SJSA1 (cell line): ENCODE data around the gene MUS81. TPM values are rescaled to one million over a fixed set of nuclear protein-coding genes. Genes with fewer than 3 reads are reported as not detected.

Experiments used
- DNase-seq, 2 experiments: peaks; one replicate each; pipeline ENCODE4 v3.0.0-alpha.2; 2015 to 2020; ENCODE audit warnings: low spot score in 2 of 2, low read depth in 1 of 2
- H3K27ac ChIP-seq: fragments of 250-450 bp; sonication (Bioruptor Pico); 2 replicates; pipeline ENCODE4 v1.5.1; 2020; ENCODE audit warnings: mild to moderate bottlenecking, moderate library complexity
- H3K27me3 ChIP-seq: fragments of 250-450 bp; sonication (Bioruptor Pico); replicated peaks from 2 replicates; pipeline ENCODE4 v1.5.1; 2020; ENCODE audit warnings: mild to moderate bottlenecking, moderate library complexity
- H3K36me3 ChIP-seq: fragments of 250-450 bp; sonication (Bioruptor Pico); 2 replicates; pipeline ENCODE4 v1.5.1; 2020; ENCODE audit warnings: mild to moderate bottlenecking
- H3K4me1 ChIP-seq: fragments of 250-450 bp; sonication (Bioruptor Pico); replicated peaks from 2 replicates; pipeline ENCODE4 v1.6.1; 2021; ENCODE audit warnings: mild to moderate bottlenecking
- H3K4me3 ChIP-seq: fragments of 250-450 bp; sonication (Bioruptor Pico); 2 replicates; pipeline ENCODE4 v1.5.1; 2020; ENCODE audit warnings: mild to moderate bottlenecking
- H3K9me3 ChIP-seq: fragments of 250-450 bp; sonication (Bioruptor Pico); replicated peaks from 2 replicates; pipeline ENCODE4 v1.5.1; 2020; ENCODE audit warnings: mild to moderate bottlenecking
- total RNA-seq: library from RNA; depleted of rRNA; stranded (reverse); fragments of >200 nt; shearing (Covaris generic); gene quantifications from 2 replicates; pipeline ENCODE4 v1.2.3, GENCODE V29; 2014

The MUS81 gene
- total RNA-seq, 1 experiment from 2014 or later: 130 TPM

DNA sequence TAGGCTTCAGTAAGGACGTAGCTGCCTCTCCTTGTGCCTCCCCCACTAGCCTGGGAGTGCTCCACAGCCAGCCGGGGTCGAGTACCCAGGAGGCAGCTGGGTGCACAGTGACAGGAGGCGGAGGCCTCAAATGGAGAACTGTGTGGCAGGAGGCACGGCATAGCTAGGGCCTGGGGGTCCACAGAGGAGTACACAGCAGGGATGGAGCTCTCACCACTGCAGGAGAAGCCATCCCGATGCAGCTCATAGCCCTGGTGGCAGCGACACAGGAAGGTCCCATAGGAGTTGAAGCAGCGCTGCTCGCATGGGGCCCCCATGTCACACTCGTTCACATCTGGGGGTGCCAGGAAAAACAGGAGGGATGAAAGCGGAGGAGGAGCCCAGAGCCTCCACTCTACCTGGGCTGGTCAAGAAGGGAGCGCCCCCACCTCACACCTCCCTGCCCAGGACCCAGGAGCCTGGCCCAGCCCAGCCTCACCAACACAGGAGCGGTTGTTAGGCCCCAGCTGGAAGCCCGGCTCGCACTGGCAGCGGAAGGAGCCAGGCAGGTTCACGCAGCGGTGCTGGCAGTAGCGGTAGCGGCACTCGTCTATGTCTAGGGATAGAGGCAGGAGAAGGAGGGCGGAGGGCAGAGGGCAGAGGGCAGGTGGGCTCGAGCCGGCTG is 9.5 kb downstream of the MUS81 start:
- Histone ChIP-seq H3K27ac (no peak overlapping the region), H3K9me3 (0 out of 2 replicates have a peak, but pooled peaks cover 3% of the 10 kb centered on the region), H3K4me3 (no peak overlapping the region), H3K36me3 (peaks cover 77% of the 10 kb centered on the region), H3K27me3 (no peaks in the 10 kb centered on the region), H3K4me1 (peaks cover 35% of the 10 kb centered on the region)
- peak in 1 of 2 experiments; percentile 56 for DNase-seq

DNA sequence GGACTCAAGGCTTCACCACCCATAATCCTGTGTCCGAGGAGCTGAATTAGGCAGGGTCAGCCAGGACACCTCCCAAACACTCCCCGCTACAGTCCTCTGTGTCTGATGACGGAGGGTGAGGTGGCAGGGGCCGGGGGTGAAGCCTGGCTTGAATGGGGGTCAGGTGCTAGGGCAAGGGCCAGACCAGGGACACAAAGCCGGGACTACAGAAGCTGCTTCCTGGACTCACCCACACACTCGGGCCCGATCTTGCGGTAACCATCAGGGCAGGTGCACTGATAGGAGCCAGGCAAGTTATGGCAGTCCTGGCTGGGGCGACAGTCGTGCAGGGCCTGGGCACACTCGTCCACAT is 10.1 kb downstream of the MUS81 start:
- Histone ChIP-seq H3K9me3 (0 out of 2 replicates have a peak, but pooled peaks cover 3% of the 10 kb centered on the region), H3K4me3 (no peak overlapping the region), H3K4me1 (peaks cover 35% of the 10 kb centered on the region), H3K27me3 (no peaks in the 10 kb centered on the region), H3K27ac (no peak overlapping the region), H3K36me3 (peaks cover 72% of the 10 kb centered on the region)
- DNase-seq: peak in 1 of 2 experiments; percentile 63

- peak overlapping the region; percentile 68 for H3K4me3 ChIP-seq
- H3K27ac ChIP-seq: peak overlapping the region; percentile 57; the same call in 1 of the 2 replicates
- peaks cover 35% of the 10 kb centered on the region for H3K4me1 ChIP-seq
- 0 out of 2 replicates have a peak, but pooled peaks cover 3% of the 10 kb centered on the region for H3K9me3 ChIP-seq
- no peaks in the 10 kb centered on the region for H3K27me3 ChIP-seq
- H3K36me3 ChIP-seq: peaks cover 65% of the 10 kb centered on the region
- peak; percentile 26 to 59 for DNase-seq
Measured at GRCh38 chr11:65870706-65871681, 10.8 kb downstream of the MUS81 start.

DNA sequence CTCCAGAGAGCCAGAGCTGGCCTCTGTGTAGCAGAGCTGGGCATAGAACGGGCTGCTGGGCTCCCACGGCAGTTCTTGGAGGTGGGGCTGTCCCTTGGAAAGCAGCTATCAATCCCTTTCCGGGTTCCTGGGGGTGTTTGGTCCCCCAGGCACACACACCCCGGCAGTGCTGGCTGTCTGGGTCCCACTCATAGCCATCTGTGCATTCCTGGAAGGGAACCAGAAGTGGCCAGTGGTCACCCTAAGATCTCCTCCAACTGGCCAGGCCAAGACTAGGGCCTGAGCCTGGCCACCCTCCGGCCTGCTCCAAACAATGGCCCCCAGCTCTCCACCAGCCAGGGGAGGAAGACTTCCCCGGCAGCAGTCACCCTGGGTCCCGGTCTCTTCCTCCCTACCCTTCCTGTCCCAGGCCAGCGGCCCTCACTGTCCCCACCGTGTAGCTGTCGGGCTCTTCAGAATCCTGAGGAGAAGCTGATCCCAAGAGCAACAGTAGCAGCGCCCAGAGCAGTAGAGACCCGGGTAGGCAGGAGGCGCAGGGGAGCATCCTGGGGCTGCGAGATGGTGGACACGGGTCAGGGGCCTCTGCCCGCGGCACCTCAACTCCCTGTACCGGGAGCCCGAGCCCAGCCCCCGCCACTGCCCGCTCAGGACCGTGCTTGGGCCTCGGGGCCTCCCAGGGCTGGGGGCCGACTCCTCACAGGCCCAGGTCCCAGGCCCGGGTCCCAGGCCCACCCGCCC is 11.7 kb downstream of the MUS81 start:
- Histone ChIP-seq H3K27ac (peak overlapping the region; percentile 57), H3K9me3 (0 out of 2 replicates have a peak, but pooled peaks cover 3% of the 10 kb centered on the region), H3K27me3 (no peaks in the 10 kb centered on the region), H3K4me3 (peak overlapping the region; percentile 68), H3K4me1 (peaks cover 35% of the 10 kb centered on the region), H3K36me3 (peaks cover 55% of the 10 kb centered on the region)
- peak; percentile 82 to 84 for DNase-seq

DNA sequence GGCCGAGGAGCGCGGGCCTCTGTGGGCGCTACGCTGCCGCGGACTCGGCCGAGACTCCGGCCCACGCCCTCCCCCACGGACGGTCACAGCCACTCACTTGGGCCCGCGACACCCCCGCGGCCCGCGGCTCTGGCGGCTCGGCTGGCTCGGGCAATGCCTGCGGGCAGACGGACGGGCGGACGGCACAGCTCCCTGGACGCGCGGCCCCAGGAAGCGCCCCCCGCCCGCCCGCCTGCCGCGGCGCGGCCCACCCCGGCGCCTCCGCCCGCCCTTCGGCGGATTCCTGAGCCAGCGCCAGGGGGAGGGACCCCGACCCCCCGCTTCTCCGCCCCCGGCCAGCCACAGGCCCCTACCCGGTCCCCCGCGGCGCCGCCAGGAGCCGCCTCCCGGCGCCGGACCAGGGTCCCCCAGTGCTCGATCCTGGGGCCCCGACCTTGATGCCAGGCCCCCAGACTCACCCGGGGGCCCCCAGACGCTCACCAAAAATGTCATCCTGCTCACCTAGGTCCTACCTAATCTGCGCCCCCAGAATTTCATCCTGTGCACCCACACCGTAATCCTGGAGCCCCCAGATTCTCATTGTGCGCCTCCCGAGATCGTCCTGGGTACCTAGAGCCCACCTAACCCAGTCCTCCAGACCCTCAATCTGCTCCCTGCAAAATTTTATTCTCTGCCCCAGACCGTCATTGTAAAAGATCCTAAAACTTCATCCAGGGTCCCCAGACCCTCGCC is 12.5 kb downstream of the MUS81 start, which contains the start of gene EFEMP2:
Gene EFEMP2, minus strand, starts transcription at position 215 of the 732 bp plus-strand sequence. CDS start 446 bp downstream, outside the sequence.
- peak within 1 kb of the TSS; percentile 57 for H3K27ac ChIP-seq
- H3K4me3 ChIP-seq: peak within 1 kb of the TSS; percentile 68
- H3K27me3 ChIP-seq: no peaks in the 10 kb centered on the region
- H3K36me3 ChIP-seq: peaks cover 47% of the 10 kb centered on the region
- peak in 1 of 2 experiments; percentile 84 for DNase-seq
- peaks cover 35% of the 10 kb centered on the region for H3K4me1 ChIP-seq
- 0 out of 2 replicates have a peak, but pooled peaks cover 3% of the 10 kb centered on the region for H3K9me3 ChIP-seq

DNA sequence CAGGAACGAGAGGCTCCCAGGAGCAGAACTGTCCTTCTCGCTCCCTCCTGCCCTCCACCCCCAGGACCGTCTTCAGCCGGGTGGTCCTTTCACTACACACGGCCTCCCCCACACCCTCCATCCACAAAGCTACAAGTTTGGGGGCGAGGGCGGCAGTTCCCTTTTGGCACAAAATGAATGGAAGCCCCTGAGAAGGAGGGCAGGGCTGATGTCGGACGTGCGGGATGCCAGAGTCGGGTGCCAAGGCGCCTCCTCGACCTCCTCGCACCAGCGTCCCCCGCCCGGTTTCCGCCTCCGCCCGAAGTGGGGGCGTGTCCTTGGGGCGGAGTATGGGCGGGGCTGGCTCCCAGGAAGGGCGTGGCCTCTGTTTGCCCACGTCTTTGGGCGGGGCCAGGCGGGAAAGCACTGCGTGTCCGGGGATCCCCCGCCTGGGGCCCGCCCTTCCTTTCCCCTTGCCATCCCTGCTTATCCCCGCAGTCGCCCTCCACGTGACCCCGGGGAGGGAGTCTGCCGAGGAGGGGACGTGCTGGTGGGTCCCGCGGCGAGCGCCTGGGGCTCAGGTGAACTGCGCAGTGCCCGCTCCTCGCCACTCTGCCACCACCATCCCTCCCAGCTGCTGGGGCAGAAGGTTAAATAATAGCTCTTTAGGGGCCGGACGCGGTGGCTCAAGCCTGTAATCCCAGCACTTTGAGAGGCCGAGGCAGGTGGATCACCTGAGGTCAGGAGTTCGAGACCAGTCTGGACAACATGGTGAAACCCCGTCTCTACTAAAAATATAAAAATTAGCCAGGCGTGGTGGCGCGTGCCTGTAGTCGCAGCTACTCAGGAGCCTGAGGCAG is 13.3 kb downstream of the MUS81 start:
- peak overlapping the region; percentile 57 for H3K27ac ChIP-seq
- H3K4me1 ChIP-seq: peaks cover 35% of the 10 kb centered on the region
- peak overlapping the region; percentile 68 for H3K4me3 ChIP-seq
- 0 out of 2 replicates have a peak, but pooled peaks cover 3% of the 10 kb centered on the region for H3K9me3 ChIP-seq
- H3K27me3 ChIP-seq: no peaks in the 10 kb centered on the region
- DNase-seq: peak; percentile 99 to 100
- peaks cover 39% of the 10 kb centered on the region for H3K36me3 ChIP-seq

GRCh38 chr11:65879617-65880016 is 19.4 kb downstream of the MUS81 start, which contains the start of gene CTSW:
TSS of gene CTSW (plus strand) at chr11:65879837. CDS start at chr11:65879855, 18 bp downstream.
- Histone ChIP-seq H3K9me3 (no peaks in the 10 kb centered on the region), H3K36me3 (peaks cover 30% of the 10 kb centered on the region), H3K4me1 (peaks cover 21% of the 10 kb centered on the region), H3K27me3 (no peaks in the 10 kb centered on the region), H3K27ac (no peak within 1 kb of the TSS), H3K4me3 (no peak within 1 kb of the TSS)
- no peak for DNase-seq

DNA sequence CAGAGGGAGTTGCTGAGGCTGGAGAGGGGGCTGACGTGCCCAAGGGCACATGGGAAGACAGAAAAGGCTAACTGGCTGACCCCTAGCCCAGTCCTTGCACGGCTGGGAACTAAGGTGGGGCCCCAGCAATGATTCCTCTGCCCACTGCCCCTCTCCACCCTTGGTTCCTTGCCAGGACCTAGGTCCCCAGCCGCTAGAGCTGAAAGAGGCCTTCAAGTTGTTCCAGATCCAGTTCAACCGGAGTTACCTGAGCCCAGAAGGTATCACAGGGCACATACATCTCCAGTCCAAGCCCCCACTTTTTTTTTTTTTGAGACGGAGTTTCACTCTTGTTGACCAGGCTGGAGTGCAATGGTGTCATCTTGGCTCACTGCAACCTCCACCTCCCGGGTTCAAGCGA is 19.8 kb downstream of the MUS81 start:
- no peak for DNase-seq
- Histone ChIP-seq H3K27ac (no peak overlapping the region), H3K4me3 (no peak overlapping the region), H3K36me3 (peaks cover 34% of the 10 kb centered on the region), H3K27me3 (no peaks in the 10 kb centered on the region), H3K4me1 (peaks cover 24% of the 10 kb centered on the region), H3K9me3 (no peaks in the 10 kb centered on the region)

GRCh38 chr11:65880844-65881421 is 20.7 kb downstream of the MUS81 start:
- no peaks in the 10 kb centered on the region for H3K9me3 ChIP-seq
- H3K27ac ChIP-seq: no peak overlapping the region
- H3K36me3 ChIP-seq: peaks cover 43% of the 10 kb centered on the region
- peaks cover 24% of the 10 kb centered on the region for H3K4me1 ChIP-seq
- H3K27me3 ChIP-seq: no peaks in the 10 kb centered on the region
- H3K4me3 ChIP-seq: no peak overlapping the region
- peak in 1 of 2 experiments; percentile 72 for DNase-seq

GRCh38 chr11:65882120-65883057 is 22.2 kb downstream of the MUS81 start:
- peaks cover 54% of the 10 kb centered on the region for H3K36me3 ChIP-seq
- H3K27me3 ChIP-seq: no peaks in the 10 kb centered on the region
- peaks cover 25% of the 10 kb centered on the region for H3K4me1 ChIP-seq
- no peak overlapping the region for H3K27ac ChIP-seq
- peak in 1 of 2 experiments; percentile 60 for DNase-seq
- no peak overlapping the region for H3K4me3 ChIP-seq
- H3K9me3 ChIP-seq: no peaks in the 10 kb centered on the region
